Stimulated activated CD4-positive, alpha-beta T cell treated with anti-CD3 and anti-CD28 coated beads, Interleukin-1b, Interleukin-23, amount 100 ng/mL, for 1 hour (primary cell): ENCODE results near the gene TYW1.
"Not testable (repeated sequence)": the region's sequence is repeated elsewhere in the genome, so short reads cannot be mapped to it uniquely, and the experiment has no call there.

Source experiments
- DNase-seq, 2 donors: peaks; one replicate each; pipeline ENCODE4 v3.0.0-alpha.2; 2020; ENCODE audit warnings: low read depth in 2 of 2

TYW1 gene

DNA sequence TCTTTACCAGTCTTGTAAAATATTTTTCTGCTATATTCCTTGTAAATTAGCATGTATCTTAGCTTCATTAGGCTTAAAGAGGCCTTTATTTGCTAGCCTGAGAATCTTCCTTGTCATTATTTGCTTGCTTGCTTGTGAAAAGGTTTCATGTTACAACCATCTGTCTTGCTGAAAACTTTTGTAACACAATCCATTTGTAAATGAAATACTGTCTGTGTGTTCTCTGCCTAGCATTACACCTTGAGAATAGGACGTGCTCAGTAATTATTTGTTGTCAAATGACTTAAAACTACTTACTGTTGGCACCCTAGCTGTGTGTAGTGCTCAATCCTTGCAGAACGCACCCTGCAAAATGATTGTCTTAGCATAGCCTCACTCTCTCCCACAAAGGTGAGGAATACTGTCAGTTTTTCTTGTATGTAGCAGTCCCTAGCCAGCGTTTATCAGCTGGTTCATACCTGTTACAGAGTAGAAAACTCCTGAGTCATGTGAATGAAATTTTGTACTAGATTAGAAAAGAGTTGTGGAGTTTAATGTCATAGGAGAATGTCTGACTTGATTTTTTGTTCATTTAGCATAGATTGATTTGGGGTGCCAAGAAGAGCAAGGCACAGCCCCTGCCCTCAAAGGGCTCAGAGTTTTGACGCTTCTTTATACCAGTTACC lies 193.3 kb downstream of the TYW1 start:
- DNase-seq, result not testable (repeated sequence)

DNA sequence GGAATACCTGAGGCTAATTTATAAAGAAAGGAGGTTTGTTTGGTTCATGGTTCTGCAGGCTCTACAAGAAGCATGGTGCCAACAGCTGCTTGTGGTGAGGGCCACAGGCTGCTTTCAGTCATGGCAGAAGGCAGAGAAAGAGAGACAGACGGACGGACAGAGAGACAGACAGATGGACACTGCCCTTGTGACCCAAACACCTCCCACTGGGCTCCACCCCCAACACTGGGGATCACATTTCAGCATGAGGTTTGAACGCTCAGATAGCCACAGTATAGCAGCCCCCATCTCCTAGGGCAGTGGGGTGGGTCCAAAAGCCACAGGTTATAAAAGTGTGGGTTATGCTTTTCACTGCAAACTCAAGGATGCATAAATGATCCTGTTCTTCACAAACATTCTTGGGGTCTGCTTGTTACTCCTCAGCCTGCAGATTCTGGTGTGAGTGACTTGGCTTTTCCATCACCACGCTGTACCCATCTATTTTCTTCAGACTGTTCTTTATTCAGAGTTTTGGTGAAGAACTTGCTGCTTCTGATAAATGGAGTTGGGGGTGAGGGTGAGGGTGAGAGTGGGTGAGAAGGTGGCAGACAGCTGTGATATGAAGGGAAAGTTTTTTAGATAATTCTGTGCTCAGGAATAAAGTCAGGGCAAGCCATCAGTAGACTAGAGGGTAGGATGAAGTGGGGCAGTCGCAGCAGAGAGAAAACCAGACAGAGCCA lies 194.5 kb downstream of the TYW1 start:
- not testable (repeated sequence) for DNase-seq

DNA sequence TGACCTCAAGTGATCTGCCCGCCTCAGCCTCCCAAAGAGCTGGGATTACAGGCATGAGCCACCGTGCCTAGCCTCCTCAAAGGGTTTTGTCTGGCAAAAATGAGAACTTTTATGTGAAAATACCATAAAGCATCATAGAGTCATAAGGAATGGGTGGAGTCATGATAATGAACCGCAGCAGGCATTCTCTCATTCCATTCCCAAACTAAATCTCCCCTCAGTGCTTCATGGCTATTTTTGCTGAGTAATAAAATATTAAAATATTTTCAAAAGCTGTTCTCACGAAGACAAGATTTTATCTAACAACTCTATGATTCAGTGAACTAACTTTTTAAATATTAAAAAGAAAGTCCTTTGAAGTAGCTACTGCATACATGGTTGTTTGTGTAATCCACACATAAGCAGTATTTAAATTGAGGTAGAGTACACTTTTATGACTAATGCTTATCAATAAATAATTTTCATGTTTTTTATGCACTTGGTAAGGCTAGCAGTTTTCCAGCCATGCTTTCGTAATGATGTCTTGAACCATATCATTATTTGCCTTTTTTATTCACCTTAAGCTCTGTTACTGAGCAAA lies 195.6 kb downstream of the TYW1 start:
- DNase-seq, result not testable (repeated sequence)

DNA sequence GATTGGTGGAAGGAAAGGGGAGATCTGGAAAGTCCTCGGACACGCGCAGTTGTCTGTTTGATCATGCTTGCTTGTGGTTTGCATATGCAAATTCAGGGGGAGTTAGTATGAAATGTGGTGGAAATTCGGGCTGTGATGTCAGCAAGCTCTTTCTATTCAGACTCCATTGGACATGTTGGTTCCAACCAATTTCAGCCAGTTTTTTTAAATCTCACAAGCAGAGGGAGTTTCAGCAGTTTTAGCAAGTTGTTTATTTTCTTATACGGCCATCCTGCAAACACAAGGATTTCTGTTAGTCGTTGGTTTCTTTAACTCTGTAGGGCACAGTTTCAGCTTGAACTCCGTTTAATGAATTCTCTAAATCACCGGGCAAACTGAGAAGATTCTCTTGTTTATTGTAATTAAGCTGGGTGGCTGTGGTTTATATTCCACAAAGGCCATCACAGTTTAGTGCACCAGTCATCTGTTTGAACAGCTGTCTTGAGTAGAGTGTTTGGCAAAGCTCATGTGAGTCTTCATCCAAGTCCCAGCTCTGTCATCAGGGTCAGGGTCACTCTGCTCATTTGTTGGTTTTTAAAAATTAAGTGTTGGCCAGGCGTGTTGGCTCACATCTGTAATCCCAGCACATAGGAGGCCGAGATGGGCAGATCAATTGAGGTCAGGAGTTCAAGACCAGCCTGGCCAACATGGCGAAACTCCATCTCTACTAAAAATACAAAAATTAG lies 196.4 kb downstream of the TYW1 start:
- DNase-seq, result not testable (repeated sequence)

DNA sequence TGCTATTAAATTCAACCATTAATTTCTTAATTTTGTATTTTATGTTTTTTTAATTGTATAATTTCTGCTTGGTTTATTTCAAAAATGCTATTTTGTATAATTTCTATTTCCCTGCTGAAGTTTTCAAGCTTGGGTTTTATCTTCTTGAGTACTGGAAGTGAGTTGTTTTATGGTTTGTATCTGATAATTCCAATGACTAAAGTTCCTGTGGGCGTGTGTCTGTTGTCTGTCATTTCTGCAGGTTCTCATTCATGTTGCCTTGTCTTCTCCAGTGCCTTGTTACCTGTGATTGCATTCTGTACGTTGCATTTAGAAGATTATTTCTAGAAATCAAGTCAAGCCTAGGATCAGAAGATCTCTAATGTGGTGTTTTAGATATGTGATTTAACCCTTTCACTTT lies 199.5 kb downstream of the TYW1 start:
- not testable (repeated sequence) for DNase-seq

DNA sequence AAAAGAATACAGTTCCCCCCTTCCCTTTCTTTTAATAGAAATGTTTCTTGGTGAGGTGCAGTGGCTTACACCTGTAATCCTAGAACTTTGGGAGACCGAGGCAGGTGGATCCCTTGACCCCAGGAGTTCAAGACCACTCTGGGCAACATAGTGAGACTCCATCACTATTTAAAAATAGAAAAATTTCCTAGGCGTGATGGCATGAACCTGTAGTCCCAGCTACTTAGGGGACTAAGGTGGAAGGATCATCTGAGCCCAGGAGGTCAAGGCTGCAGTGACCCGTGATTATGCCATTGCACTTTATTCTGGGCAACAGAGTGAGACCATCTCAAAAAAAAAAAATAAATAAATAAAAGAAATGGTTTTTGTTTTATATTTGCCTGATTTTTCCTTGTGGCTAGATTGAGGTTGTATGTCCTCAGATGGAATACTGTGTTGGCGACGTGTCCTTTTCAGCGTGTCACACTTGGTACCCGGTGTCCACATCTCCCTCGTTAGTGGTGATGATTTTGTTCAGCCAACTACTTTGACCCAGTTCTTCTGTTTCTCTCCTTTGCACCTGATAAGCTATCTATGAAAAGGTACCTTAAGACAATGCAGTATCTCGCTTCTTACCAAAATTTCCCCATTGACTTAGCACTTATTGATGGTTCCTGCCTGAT lies 202.4 kb downstream of the TYW1 start:
- not testable (repeated sequence) for DNase-seq

DNA sequence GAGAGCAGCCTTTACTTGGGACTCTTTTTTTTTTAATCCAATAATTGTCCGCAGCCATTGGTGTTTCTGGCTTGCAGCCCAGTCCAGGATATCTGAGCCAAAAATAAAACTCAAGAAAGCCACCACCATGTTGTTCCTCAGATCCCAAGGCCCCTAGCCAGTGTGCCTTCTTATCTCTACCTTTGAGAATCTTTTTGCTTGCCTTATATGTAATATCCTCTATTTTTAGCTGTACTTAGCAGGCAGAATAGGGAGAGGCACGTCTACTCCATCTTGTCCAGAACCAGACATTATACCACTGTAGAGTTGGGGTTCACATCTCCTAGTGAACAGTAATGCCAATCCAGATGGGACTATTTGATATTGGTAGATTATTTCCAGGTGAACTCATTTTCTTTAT lies 209.1 kb downstream of the TYW1 start:
- not testable (repeated sequence) for DNase-seq

DNA sequence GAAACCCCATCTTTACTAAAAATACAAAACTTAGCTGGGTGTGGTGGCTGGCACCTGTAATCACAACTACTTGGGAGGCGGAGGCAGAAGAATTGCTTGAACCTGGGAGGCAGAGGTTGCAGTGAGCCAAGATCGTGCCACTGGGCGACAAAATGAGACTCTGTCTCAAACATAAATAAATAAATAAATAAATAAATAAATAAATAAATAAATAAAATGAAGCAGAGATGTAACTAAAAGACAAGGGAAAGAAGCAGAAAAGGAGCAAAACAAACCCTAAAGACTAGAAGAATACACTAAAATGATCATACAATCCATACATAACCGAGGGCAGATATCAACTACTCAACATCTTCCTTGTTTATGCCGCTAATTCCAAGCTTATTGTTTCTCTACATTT lies 209.8 kb downstream of the TYW1 start:
- DNase-seq, result no peak

DNA sequence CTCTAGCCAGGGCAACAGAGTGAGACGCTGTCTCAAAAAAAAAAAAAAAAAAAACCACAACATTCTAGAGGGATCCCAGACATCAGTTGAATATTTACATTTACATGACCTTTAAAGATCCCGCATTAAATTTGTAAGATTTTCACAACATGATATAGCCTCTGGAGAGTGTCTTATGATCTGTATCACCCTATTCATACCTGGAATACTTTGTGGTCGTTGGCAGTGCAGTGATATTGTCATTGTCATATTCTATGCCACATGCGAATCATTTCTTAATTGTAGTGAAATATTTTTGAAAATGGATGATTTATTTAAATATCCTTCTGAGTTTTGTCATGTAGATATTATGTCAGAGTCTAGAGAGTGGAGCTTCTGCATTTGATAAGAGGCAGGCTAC lies 212.0 kb downstream of the TYW1 start:
- DNase-seq, result not testable (repeated sequence)

DNA sequence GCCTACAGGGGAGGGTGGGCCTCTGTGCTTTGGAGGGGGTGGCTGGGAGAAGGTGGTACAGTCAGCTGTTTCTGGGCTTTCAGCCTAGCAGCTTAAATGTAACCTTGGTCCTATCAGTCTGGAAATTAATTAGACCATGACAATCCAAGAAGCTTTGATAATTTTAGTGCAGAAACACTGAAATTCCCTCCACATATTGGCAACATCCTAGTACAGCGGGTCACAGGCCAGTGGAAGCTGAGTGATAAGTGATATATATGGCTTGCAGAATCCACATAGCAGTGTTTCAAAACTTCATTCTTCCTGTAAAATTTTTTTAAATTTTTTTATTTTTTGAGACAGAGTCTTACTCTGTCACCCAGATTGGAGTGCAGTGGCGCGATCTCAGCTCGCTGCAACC lies 212.6 kb downstream of the TYW1 start:
- DNase-seq, result no peak

DNA sequence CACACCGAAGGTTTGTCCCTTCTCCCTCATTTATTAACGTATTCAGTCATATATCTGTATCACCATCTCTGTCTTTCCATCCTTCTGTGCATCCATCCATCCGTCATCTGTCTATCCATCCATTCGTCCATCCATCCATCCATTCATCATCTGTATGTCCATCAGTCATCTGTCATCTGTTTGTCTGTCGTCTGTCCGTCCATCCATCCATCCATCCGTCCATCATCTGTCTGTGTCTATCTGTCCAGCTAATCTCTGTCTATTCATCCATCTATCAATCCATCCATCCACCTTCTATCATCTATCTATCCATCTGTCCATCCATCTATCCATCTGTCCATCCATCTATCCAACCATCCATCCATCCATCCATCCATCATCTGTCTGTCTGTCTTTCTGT lies 213.9 kb downstream of the TYW1 start:
- no peak for DNase-seq

DNA sequence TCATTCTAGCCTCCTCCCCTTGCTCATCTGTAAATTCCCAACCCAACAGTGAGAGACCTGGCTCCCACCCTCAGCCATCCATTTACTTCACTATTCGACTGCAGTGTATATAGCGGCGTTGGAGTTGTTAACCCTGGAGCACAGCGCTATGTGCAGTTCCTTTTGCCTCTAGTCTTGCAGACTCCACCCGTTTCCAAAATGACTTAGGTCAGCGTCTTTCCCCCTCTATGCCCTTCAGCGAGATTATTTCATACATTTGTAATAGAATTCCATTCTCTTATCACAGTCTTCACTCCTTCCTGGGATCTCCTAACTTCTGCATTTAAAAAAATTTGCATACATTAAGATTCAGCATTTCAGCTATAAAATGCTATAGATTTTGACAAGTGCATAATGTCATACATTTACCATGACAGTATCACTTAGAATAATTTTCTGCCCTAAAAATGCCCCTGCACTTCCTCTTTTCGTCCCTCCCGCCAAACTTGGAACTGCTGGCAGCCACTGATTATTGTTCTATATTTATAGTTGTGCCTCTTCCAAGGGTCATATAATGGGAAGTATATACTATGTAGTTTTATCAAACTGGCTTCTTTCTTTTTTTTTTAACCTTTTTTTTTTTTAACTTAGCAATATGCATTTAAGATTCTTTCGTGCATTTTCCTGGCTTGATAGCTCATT lies 215.2 kb downstream of the TYW1 start:
- not testable (repeated sequence) for DNase-seq

DNA sequence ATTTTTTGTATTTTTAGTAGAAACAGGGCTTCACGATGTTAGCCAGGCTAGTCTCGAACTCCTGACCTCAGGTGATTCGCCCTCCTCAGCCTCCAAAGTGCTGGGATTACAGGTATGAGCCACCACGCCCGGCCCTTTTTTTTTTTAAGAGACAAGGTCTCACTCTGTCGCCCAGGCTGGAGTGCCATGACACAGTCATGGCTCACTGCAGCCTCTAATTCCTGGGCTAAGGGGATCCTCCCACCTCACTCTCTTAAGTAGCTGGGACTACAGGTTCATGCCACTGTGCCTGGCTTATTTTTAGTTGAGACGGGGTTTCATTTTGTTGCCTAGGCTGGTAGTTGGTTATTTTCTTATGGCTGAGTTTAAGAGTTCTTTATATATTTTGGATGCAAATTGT lies 216.4 kb downstream of the TYW1 start:
- not testable (repeated sequence) for DNase-seq

DNA sequence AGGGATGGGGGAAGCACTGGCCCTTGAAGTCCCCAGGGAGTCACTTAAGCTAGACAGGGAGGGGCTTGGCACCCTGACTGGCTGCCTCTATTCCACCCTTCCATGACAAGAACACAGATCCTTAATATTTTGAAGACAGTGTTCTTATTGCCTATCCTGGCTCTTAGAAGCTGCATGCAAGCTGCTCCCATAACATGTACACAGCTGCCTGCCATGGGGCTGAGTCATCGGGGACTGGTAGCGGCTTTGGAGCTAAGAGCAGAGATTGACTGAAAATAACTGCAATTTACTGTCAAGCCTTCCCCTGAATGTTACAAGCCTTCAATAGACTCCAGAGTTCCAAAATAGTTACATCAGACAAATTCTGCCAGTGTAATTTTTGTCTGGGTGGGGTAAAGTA lies 226.9 kb downstream of the TYW1 start:
- DNase-seq, result not testable (repeated sequence)

DNA sequence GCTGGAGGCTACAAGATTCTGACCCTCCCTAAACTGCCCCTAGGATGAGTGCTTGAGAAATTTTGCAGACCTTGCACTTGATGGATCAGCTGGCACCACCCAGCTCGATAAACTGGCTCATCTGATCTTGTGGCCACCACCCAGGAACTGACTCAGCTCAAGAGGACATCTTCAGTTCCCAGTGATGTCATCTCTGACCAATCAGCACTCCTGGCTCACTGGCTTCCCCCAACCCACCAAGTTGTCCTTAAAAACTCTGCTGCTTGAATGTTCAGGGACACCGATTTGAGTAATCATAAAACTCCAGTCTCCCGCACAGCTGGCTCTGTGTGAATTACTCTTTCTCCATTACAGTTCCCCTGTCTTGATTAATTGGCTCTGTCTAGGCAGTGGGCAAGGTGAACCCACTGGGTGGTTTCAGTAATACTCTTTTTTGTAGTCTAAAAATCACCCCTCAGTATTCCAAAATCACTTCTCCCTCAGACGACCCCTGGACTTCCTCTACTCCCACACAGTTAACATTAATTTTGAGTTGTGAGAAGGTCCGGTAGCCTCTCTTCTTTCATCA lies 229.8 kb downstream of the TYW1 start:
- DNase-seq, result not testable (repeated sequence)

DNA sequence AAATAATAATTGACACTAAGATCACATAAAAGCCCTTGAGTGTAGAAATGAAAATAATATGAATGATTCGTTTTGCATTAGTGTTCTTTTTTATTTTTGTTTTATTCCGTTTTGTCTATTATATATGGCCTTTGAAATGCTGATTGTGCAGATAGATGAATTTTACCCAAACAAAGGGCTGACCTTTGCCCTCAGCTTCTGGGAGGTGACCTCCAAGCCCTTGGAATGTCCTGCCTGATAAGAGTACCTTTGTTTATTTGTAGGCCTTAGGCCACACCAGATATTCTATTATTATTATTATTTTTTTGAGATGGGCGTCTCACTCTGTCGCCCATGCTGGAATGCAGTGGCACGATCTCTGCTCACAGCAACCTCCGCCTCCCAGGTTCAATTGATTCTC lies 230.3 kb downstream of the TYW1 start:
- not testable (repeated sequence) for DNase-seq

DNA sequence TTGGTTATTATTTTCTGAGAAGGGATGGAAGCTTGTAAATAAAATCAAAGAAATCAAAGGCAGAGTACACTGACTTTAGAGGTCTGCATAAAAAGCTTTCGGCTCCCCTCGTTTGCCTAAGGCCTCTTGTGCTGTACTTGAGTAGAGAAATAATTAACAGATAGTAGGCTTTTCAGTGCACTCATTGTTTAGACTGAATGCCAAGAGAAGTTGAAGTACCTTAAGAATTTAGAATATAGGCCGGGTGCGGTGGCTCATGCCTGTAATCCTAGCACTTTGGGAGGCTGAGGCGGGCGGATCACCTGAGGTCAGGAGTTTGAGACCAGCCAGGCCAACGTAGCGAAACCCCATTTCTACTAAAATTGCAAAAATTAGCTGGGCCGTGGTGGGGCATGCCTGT lies 232.4 kb downstream of the TYW1 start:
- DNase-seq, result not testable (repeated sequence)

DNA sequence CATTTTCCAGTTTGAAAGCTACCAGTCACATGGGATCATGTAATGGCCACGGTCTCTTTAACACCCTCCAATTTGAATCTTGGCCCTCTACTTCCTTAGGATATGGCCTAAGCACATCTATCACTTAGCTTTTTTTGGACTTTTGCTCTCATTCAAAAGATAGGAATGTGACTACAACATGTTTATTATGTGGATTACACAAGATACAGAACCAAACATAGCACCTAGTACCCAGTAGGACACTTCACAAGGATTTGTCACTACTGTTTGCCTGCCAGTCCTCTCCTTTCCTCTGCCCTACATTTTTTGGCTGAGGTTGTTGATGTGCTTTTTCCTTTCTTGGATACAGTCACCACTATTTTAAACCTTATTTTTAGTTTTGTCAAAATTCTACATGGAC lies 233.4 kb downstream of the TYW1 start:
- not testable (repeated sequence) for DNase-seq

DNA sequence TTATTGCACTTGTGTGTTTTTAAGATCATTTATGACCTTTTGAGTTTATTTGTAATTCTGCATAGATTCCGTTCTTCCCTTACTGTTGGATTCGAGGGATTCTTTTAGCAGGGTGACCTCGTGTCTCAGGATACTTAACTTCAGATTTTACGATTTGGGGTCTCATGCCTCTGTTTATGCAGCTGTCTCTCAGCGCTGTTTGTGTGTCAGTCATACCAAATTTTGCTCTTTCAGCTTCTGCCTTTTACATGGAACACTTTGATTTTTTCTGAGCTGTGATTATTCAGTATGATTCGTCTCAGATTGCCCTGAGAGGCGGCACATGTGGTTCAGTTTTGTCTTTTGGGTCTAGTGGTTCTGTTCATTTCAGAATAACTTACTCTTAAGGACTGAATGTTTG lies 236.9 kb downstream of the TYW1 start:
- DNase-seq, result not testable (repeated sequence)

DNA sequence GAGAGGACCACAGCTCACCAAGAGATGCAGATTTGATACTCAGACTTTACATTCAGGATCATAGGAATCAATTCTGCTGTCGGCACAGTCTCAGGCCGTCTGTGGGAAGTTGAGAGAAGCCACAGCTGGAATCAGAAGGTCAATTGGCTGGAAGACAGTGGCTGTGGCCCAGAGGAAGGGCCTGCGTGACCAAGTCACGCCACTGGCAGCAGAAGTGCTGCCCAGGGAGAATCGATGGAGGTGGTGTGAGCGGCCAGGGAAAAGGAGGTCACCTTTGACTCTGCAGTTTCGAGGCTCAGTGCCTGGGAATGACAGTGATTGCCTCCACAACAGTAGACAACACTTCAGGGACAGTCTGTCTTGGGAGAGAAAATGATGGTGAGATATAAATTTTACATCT lies 239.6 kb downstream of the TYW1 start:
- not testable (repeated sequence) for DNase-seq

DNA sequence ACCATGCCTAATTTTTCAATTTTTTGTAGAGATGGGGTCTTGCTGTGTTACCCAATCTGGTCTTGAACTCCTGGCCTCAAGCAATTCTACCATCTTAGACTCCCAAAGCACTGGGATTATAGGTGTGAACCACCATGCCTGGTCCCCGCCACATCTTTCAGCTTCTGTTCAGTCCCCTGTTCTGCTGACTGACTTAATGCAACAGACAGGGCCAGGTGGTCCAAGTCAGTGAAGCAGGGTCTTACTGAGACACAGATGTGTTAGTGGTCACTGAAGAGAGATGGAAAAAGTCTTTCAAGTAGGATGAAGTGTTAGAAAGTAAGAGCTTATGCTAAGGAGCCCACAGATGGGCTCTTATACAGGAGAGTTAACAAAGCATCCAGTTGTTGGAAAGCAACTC lies 246.2 kb downstream of the TYW1 start:
- DNase-seq, result not testable (repeated sequence)
